Loucy (cell line): ENCODE measurements around the gene PALS1.

ENCODE experiments used
- H2AFZ ChIP-seq: fragments of 200-600 bp; sonication (generic); 2 replicates; pipeline ENCODE4 v1.6.0; 2016; ENCODE audit warnings: antibody characterized with exemption, mild to moderate bottlenecking, low read length, moderate library complexity
- H3F3A ChIP-seq: fragments of 200-600 bp; 2 replicates; pipeline ENCODE4 v1.6.0; 2016; ENCODE audit warnings: antibody characterized with exemption, low read depth, mild to moderate bottlenecking
- H3K27me3 ChIP-seq: fragments of 200-600 bp; sonication (generic); 2 replicates; pipeline ENCODE4 v1.6.1; 2014; ENCODE audit warnings: low read length, mild to moderate bottlenecking; ENCODE audit not compliant: insufficient read depth, poor library complexity, severe bottlenecking
- H3K36me3 ChIP-seq: fragments of 200-600 bp; sonication (generic); 2 replicates; pipeline ENCODE4 v1.6.1; 2016; ENCODE audit warnings: low read length; ENCODE audit not compliant: insufficient read depth
- H3K4me1 ChIP-seq: fragments of 200-600 bp; sonication (generic); 2 replicates; pipeline ENCODE4 v1.5.1; 2014; ENCODE audit warnings: low read length, mild to moderate bottlenecking; ENCODE audit not compliant: insufficient read depth, poor library complexity, severe bottlenecking
- H3K4me2 ChIP-seq: fragments of 200-600 bp; sonication (generic); 2 replicates; pipeline ENCODE4 v1.6.0; 2014; ENCODE audit warnings: antibody characterized with exemption, low read length, low read depth, mild to moderate bottlenecking; ENCODE audit not compliant: poor library complexity, severe bottlenecking
- H3K4me3 ChIP-seq: fragments of 200-600 bp; sonication (generic); 2 replicates; pipeline ENCODE4 v1.5.1; 2014; ENCODE audit warnings: low read length, mild to moderate bottlenecking, mixed read lengths; ENCODE audit not compliant: poor library complexity, severe bottlenecking
- H3K79me2 ChIP-seq: fragments of 200-600 bp; sonication (generic); 2 replicates; pipeline ENCODE4 v1.6.1; 2014; ENCODE audit warnings: low read length; ENCODE audit not compliant: insufficient read depth
- H3K9ac ChIP-seq: fragments of 200-600 bp; sonication (generic); 2 replicates; pipeline ENCODE4 v1.6.0; 2014; ENCODE audit warnings: mild to moderate bottlenecking, low read depth, low read length, moderate library complexity; ENCODE audit not compliant: poor library complexity, severe bottlenecking
- H3K9me2 ChIP-seq: fragments of 200-600 bp; sonication (generic); replicated peaks from 2 replicates; pipeline ENCODE4 v1.6.1; 2016; ENCODE audit warnings: low read depth, low read length, mixed read lengths
- H3K9me3 ChIP-seq: fragments of 200-600 bp; sonication (generic); 2 replicates; pipeline ENCODE4 v1.6.1; 2014; ENCODE audit warnings: mild to moderate bottlenecking, antibody characterized with exemption, low read length, low read depth; ENCODE audit not compliant: insufficient read depth
- H4K20me1 ChIP-seq: fragments of 200-600 bp; sonication (generic); 2 replicates; pipeline ENCODE4 v1.6.0; 2014; ENCODE audit warnings: antibody characterized with exemption, low read length, mild to moderate bottlenecking; ENCODE audit not compliant: insufficient read depth, poor library complexity, severe bottlenecking
- EZH2phosphoT487 ChIP-seq: fragments of 200-600 bp; IDR thresholded peaks from 2 replicates; pipeline ENCODE4 v1.6.1; 2018; ENCODE audit warnings: antibody characterized with exemption, mild to moderate bottlenecking, moderate library complexity, borderline replicate concordance
- TF ChIP-seq, protein P1 (sequence below): fragments of 200-600 bp; sonication (generic); conservative IDR thresholded peaks from 2 replicates; pipeline ENCODE4 v1.5.1; 2014; ENCODE audit warnings: mild to moderate bottlenecking, antibody characterized with exemption, low read length

Gene PALS1

DNA sequence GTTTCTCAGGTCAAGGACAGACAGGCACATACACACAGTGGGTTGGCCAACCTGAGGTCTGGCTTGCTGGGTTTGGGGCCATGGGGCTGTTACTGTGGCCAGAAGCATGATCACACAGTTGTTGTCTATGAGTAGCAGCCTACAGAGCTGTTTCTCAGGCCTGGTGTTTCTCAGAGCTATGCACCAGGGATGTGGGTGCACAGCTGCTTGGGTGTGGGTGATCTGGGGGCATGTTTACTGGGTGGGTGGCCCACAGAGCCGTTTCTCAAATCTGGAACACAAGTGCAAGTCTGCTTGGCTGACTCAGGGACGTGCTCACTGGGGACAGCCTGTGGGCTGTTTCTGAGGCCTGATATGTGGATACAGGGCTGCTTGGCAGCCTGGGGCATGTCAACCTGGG, 23.1 kb upstream of the PALS1 start:
- H3K4me1 ChIP-seq: no peaks in the 10 kb centered on the region
- H3F3A ChIP-seq: no peaks in the 10 kb centered on the region
- H3K79me2 ChIP-seq: no peaks in the 10 kb centered on the region
- no peak overlapping the region for H3K9ac ChIP-seq
- no peaks in the 10 kb centered on the region for H3K27me3 ChIP-seq
- no peaks in the 10 kb centered on the region for H3K9me2 ChIP-seq
- TF ChIP-seq, protein P1, sequence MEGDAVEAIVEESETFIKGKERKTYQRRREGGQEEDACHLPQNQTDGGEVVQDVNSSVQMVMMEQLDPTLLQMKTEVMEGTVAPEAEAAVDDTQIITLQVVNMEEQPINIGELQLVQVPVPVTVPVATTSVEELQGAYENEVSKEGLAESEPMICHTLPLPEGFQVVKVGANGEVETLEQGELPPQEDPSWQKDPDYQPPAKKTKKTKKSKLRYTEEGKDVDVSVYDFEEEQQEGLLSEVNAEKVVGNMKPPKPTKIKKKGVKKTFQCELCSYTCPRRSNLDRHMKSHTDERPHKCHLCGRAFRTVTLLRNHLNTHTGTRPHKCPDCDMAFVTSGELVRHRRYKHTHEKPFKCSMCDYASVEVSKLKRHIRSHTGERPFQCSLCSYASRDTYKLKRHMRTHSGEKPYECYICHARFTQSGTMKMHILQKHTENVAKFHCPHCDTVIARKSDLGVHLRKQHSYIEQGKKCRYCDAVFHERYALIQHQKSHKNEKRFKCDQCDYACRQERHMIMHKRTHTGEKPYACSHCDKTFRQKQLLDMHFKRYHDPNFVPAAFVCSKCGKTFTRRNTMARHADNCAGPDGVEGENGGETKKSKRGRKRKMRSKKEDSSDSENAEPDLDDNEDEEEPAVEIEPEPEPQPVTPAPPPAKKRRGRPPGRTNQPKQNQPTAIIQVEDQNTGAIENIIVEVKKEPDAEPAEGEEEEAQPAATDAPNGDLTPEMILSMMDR: no peak
- TF ChIP-seq EZH2phosphoT487: no peak
- no peak overlapping the region for H3K4me3 ChIP-seq
- H2AFZ ChIP-seq: no peak overlapping the region
- H3K4me2 ChIP-seq: no peak overlapping the region
- H4K20me1 ChIP-seq: no peaks in the 10 kb centered on the region
- H3K9me3 ChIP-seq: no peaks in the 10 kb centered on the region
- no peaks in the 10 kb centered on the region for H3K36me3 ChIP-seq

DNA sequence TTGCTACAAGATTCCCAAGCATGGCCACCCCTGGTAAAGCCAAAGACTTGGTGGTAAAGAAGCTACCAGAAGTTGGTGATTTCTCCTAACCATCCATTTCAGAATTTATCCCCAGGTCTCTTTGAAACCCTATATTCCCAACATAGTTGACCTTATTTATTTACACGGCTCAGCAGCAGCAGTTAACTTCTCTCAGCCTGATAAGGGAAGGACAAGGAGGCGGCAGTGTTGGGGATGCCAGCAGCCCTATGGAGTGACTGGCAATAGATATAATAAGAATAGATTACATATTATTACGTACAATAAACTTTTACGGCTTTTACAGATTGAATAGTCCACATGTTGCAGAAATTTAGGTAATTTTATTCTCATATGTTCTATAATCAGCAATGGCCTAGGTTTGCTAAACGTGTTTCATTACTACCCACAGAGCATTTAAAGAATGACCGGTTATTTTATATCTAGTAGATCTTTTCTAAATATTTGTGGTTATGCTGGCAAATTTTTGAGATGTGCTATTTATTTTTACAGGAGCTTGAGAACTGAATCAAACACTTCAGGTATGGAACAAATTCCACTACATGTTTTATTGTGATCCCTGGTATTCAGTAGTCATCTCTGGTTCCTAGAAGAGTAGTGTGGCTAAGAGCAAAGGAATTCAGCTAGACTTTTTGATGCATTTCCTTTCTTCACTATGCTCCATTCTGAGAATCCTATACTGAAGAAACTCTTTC, 19.8 kb upstream of the PALS1 start:
- no peaks in the 10 kb centered on the region for H3K4me1 ChIP-seq
- H4K20me1 ChIP-seq: no peaks in the 10 kb centered on the region
- H3K9me2 ChIP-seq: no peaks in the 10 kb centered on the region
- no peaks in the 10 kb centered on the region for H3F3A ChIP-seq
- H3K9ac ChIP-seq: no peak overlapping the region
- no peaks in the 10 kb centered on the region for H3K9me3 ChIP-seq
- no peaks in the 10 kb centered on the region for H3K27me3 ChIP-seq
- TF ChIP-seq, protein P1: no peak
- TF ChIP-seq EZH2phosphoT487: no peak
- H3K4me3 ChIP-seq: no peak overlapping the region
- H2AFZ ChIP-seq: no peak overlapping the region
- H3K4me2 ChIP-seq: no peak overlapping the region
- H3K36me3 ChIP-seq: no peaks in the 10 kb centered on the region
- H3K79me2 ChIP-seq: no peaks in the 10 kb centered on the region

DNA sequence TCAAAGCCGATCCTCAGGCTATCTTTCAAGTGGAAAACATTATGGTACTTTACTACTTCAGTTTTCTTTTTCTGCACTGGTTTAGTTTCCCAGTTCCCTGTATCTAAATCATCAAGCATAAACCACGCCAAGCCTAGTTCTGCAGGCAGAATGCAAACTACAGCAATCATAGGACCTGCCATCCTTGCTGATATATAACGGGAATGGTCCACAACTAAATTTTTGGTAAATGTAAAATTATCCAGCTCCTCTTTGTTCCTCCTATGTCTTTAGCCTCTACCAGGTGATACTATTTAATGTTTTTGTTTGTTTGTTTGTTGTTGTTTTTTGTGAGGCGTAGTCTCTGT, 19.3 kb upstream of the PALS1 start:
- Histone ChIP-seq H3K9me3 (no peaks in the 10 kb centered on the region), H3K4me1 (no peaks in the 10 kb centered on the region), H3K36me3 (no peaks in the 10 kb centered on the region), H3K79me2 (no peaks in the 10 kb centered on the region), H3K9ac (no peak overlapping the region), H3K27me3 (no peaks in the 10 kb centered on the region), H3K4me2 (no peak overlapping the region), H3K4me3 (no peak overlapping the region), H3K9me2 (no peaks in the 10 kb centered on the region), H4K20me1 (no peaks in the 10 kb centered on the region), H3F3A (no peaks in the 10 kb centered on the region), H2AFZ (no peak overlapping the region)
- TF ChIP-seq EZH2phosphoT487: no peak
- TF ChIP-seq, protein P1: no peak
